HEK293T (cell line): ENCODE data around the gene RPS25.
"Not testable (repeated sequence)": the region's sequence is repeated elsewhere in the genome, so short reads cannot be mapped to it uniquely, and the experiment has no call there.

Experiments used
- BHLHE40 ChIP-seq: fragments of 450-650 bp; IDR thresholded peaks from 2 replicates; pipeline ENCODE4 v1.6.1; 2016; ENCODE audit warnings: mild to moderate bottlenecking, moderate library complexity, borderline replicate concordance
- CTBP1 ChIP-seq: fragments of 450-650 bp; IDR thresholded peaks from 2 replicates; pipeline ENCODE4 v1.6.1; 2016; ENCODE audit warnings: borderline replicate concordance
- ELF4 ChIP-seq: fragments of 450-650 bp; IDR thresholded peaks from 2 replicates; pipeline ENCODE4 v1.6.1; 2017; ENCODE audit warnings: antibody characterized with exemption
- FOXA1 ChIP-seq: fragments of 450-650 bp; IDR thresholded peaks from 2 replicates; pipeline ENCODE4 v1.6.1; 2016; ENCODE audit warnings: mild to moderate bottlenecking
- FOXK2 ChIP-seq: fragments of 450-650 bp; IDR thresholded peaks from 2 replicates; pipeline ENCODE4 v1.6.1; 2016; ENCODE audit warnings: mild to moderate bottlenecking
- FOXM1 ChIP-seq: fragments of 450-650 bp; IDR thresholded peaks from 2 replicates; pipeline ENCODE4 v1.6.1; 2017; ENCODE audit warnings: mild to moderate bottlenecking, borderline replicate concordance
- HDGF ChIP-seq: fragments of 450-650 bp; IDR thresholded peaks from 2 replicates; pipeline ENCODE4 v1.6.1; 2017; ENCODE audit warnings: antibody characterized with exemption, borderline replicate concordance
- SP1 ChIP-seq: fragments of 450-650 bp; IDR thresholded peaks from 2 replicates; pipeline ENCODE4 v1.6.1; 2017
- SUZ12 ChIP-seq: fragments of 450-650 bp; IDR thresholded peaks from 2 replicates; pipeline ENCODE4 v1.6.1; 2016; ENCODE audit warnings: mild to moderate bottlenecking
- TARDBP ChIP-seq: fragments of 450-650 bp; IDR thresholded peaks from 2 replicates; pipeline ENCODE4 v1.6.1; 2016
- ZNF384 ChIP-seq: fragments of 450-650 bp; IDR thresholded peaks from 2 replicates; pipeline ENCODE4 v1.6.1; 2016

DNA sequence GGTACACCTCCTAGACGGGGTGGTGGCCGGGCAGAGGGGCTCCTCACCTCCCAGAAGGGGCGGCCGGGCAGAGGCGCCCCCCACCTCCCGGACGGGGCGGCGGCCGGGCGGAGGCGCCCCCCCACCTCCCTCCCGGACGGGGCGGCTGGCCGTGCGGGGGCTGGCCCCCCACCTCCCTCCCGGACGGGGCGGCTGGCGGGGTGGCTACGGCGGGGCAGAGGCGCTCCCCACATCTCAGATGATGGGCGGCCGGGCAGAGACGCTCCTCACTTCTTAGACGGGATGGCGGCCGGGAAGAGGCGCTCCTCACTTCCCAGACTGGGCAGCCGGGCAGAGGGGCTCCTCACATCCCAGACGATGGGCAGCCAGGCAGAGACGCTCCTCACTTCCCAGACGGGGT lies 41.0 kb upstream of the RPS25 start:
- TF ChIP-seq HDGF, ELF4, FOXK2, SP1, FOXA1, ZNF384, SUZ12, BHLHE40, CTBP1, FOXM1, TARDBP: not testable (repeated sequence)
